Activated T-cell treated with anti-CD3 and anti-CD28 coated beads, Interleukin-2, amount 50 U/mL, for 24 hours (primary cell): ENCODE measurements around the gene KCNN3.
"Not testable (repeated sequence)": the region's sequence is repeated elsewhere in the genome, so short reads cannot be mapped to it uniquely, and the experiment has no call there.

Source experiments
- DNase-seq: peaks from one replicate; pipeline ENCODE4 v3.0.0-alpha.2; 2020
- H3K27ac Mint-ChIP-seq: 2 replicates; pipeline ENCODE4 v1.8.0; 2020; ENCODE audit warnings: mild to moderate bottlenecking, mixed read lengths
- H3K27me3 Mint-ChIP-seq: 2 replicates; pipeline ENCODE4 v1.8.0; 2020; ENCODE audit warnings: mixed read lengths
- H3K36me3 Mint-ChIP-seq: 2 replicates; pipeline ENCODE4 v1.8.0; 2020; ENCODE audit warnings: low read depth, mixed read lengths
- H3K4me1 Mint-ChIP-seq: 2 replicates; pipeline ENCODE4 v1.8.0; 2020; ENCODE audit warnings: low read depth, mixed read lengths
- H3K4me3 Mint-ChIP-seq: 2 replicates; pipeline ENCODE4 v1.8.0; 2020; ENCODE audit warnings: mild to moderate bottlenecking, moderate library complexity, mixed read lengths
- H3K9me3 Mint-ChIP-seq: 2 replicates; pipeline ENCODE4 v1.8.0; 2020; ENCODE audit warnings: mixed read lengths

KCNN3 gene

GRCh38 chr1:154870115-154870571 lies at the start of gene KCNN3:
KCNN3 (minus strand) TSS chr1:154870281; CDS start chr1:154869964, 317 bp downstream.
- no peaks in the 10 kb centered on the region for H3K9me3 Mint-ChIP-seq
- H3K4me1 Mint-ChIP-seq: peaks cover 57% of the 10 kb centered on the region
- DNase-seq: peak; percentile 87
- H3K36me3 Mint-ChIP-seq: no peaks in the 10 kb centered on the region
- H3K27ac Mint-ChIP-seq: no peak within 1 kb of the TSS
- no peak within 1 kb of the TSS for H3K4me3 Mint-ChIP-seq
- peaks cover 47% of the 10 kb centered on the region for H3K27me3 Mint-ChIP-seq

DNA sequence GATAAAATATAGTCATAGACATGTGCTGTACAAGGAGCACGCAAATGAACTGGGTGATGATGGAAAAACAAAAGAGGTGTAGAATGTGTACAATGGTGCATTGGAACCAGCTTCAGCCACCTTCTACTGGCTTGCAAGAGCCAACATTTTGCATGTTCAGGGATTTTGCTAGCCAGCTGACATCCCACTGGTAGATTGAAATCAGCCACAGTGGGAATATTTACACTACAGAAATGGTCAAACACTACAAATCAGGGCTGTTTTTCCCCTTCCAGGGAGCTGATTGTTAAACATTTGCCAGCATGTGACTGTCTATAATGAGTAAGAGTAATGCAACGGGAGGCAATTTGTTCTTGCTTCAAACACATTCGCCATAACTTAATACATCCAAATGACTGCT lies 43.2 kb upstream of the KCNN3 start:
- Mint-ChIP-seq H3K36me3 (peaks cover 9% of the 10 kb centered on the region), H3K4me3 (no peak overlapping the region), H3K4me1 (no peaks in the 10 kb centered on the region), H3K27me3 (no peaks in the 10 kb centered on the region), H3K9me3 (peaks cover 2% of the 10 kb centered on the region), H3K27ac (no peak overlapping the region)
- no peak for DNase-seq

- Mint-ChIP-seq H3K27ac (no peak overlapping the region), H3K9me3 (peaks cover 2% of the 10 kb centered on the region), H3K4me3 (no peak overlapping the region), H3K36me3 (peaks cover 9% of the 10 kb centered on the region), H3K4me1 (no peaks in the 10 kb centered on the region), H3K27me3 (no peaks in the 10 kb centered on the region)
- no peak for DNase-seq
These were observed 42.7 kb upstream of the KCNN3 start for GRCh38 chr1:154912755-154913154.

- no peak for DNase-seq
- H3K9me3 Mint-ChIP-seq: peaks cover 2% of the 10 kb centered on the region
- peaks cover 8% of the 10 kb centered on the region for H3K36me3 Mint-ChIP-seq
- no peak overlapping the region for H3K4me3 Mint-ChIP-seq
- H3K27me3 Mint-ChIP-seq: no peaks in the 10 kb centered on the region
- no peaks in the 10 kb centered on the region for H3K4me1 Mint-ChIP-seq
- H3K27ac Mint-ChIP-seq: no peak overlapping the region
These were observed 41.8 kb upstream of the KCNN3 start for GRCh38 chr1:154911691-154912550.

- no peak for DNase-seq
- Mint-ChIP-seq H3K27ac (no peak overlapping the region), H3K4me3 (no peak overlapping the region), H3K36me3 (no peaks in the 10 kb centered on the region), H3K4me1 (no peaks in the 10 kb centered on the region), H3K9me3 (no peaks in the 10 kb centered on the region), H3K27me3 (no peaks in the 10 kb centered on the region)
These were observed 40.8 kb upstream of the KCNN3 start for GRCh38 chr1:154910851-154911250.

DNA sequence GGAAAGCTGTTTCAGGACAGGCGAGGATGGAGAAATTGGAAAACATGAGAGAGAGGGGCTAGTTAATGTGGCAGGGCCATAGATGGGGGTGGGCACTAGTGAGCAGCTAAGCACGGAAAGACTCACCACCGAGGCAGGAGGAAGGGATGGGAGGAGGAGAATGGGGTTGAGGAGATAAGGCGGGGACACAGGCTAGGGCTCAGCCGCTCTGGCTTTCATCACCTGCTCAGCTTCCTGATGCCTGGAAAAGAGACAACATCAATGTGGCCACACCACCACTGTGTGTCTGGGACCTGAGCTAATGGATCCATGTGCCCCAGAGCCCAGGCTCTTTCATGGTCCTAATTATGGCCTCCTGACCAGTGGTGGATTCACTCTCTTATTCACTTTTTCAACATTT lies 38.9 kb upstream of the KCNN3 start:
- Mint-ChIP-seq H3K27me3 (no peaks in the 10 kb centered on the region), H3K9me3 (no peaks in the 10 kb centered on the region), H3K4me3 (no peak overlapping the region), H3K4me1 (no peaks in the 10 kb centered on the region), H3K27ac (no peak overlapping the region), H3K36me3 (no peaks in the 10 kb centered on the region)
- no peak for DNase-seq

DNA sequence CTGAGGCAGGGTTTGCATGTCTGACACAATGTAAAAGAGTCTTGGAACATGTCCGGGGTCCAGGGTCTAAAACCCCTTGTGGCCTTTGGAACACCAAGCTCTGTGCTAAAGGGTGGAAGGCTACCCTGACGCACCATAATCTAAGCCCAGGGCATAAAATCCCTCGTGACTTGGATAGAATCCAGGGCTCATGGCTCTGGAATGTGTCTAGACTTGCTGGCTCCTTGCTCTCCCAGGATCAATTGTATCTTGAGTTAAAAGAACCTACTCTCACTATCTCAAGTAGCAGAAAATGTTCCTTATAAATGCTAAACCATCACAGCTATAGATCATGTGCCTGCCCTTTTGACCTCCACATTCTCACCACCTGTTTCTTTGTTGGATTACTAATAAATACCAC lies 38.0 kb upstream of the KCNN3 start:
- H3K4me3 Mint-ChIP-seq, DNase-seq, H3K36me3 Mint-ChIP-seq, H3K9me3 Mint-ChIP-seq, H3K27me3 Mint-ChIP-seq, H3K27ac Mint-ChIP-seq, H3K4me1 Mint-ChIP-seq: not testable (repeated sequence)

DNA sequence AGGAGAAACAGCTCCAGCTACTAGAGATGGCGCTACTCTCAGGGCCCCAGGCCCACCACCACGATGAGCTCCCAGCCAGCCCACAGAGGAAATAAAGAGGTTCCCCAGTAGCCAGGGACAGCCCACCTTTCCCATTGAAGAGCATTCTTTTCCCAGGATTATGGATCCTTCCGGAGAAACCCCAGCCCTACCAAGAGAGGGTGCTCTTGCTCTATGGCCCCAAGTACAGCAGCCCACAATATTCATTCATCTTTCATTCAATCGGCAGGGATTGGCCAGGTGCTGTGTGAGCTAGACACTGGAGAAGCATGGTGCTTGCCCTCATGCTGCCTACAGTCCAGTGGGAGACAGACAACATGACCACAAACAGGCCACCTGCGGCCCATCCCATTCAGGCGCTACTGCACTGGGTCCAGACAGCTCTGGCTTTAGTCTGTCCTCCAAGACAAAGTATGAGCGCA lies 36.6 kb upstream of the KCNN3 start:
- DNase-seq: no peak
- Mint-ChIP-seq H3K4me1 (no peaks in the 10 kb centered on the region), H3K27me3 (no peaks in the 10 kb centered on the region), H3K9me3 (no peaks in the 10 kb centered on the region), H3K4me3 (no peak overlapping the region), H3K36me3 (no peaks in the 10 kb centered on the region), H3K27ac (no peak overlapping the region)

DNA sequence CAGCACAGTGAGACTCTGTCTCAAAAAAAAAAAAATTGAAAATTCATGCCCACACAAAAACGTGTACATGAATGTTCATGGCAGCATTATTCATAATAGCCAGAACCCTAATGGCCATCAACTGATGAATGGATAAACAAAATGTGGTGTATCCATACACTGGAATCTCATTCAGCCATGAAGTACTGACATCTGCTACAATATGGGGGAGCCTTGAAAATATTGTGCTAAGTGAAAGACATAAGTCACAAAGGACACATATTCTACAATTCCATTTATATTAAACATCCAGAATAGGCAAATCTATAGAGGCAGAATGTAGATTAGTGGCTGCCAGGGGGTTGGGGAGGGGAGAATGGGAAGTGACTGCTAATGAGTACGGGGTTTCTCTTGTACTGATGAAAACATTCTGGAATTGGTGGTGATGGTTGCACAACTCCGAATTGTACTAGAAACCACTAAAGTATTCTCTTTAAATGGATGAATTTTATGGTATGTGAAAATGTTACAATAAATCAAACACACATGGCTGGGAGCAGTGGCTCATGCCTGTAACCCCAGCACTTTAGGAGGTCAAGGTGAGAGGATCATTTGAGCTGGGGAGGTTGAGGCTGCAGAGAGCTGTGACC lies 33.0 kb upstream of the KCNN3 start:
- Mint-ChIP-seq H3K4me3 (no peak overlapping the region), H3K4me1 (no peaks in the 10 kb centered on the region)
- DNase-seq: no peak

GRCh38 chr1:154901591-154901990 lies 31.5 kb upstream of the KCNN3 start:
- Mint-ChIP-seq H3K9me3 (no peaks in the 10 kb centered on the region), H3K27ac (no peak overlapping the region), H3K4me3 (no peak overlapping the region), H3K27me3 (no peaks in the 10 kb centered on the region), H3K4me1 (no peaks in the 10 kb centered on the region), H3K36me3 (no peaks in the 10 kb centered on the region)
- DNase-seq: no peak

More for the DNA sequence above, 33.0 kb upstream of the KCNN3 start:
- Mint-ChIP-seq H3K27me3 (no peaks in the 10 kb centered on the region), H3K36me3 (no peaks in the 10 kb centered on the region), H3K27ac (no peak overlapping the region), H3K9me3 (no peaks in the 10 kb centered on the region)

GRCh38 chr1:154899041-154899440 lies 29.0 kb upstream of the KCNN3 start:
- H3K9me3 Mint-ChIP-seq: no peaks in the 10 kb centered on the region
- H3K27me3 Mint-ChIP-seq: no peaks in the 10 kb centered on the region
- no peak overlapping the region for H3K27ac Mint-ChIP-seq
- no peaks in the 10 kb centered on the region for H3K36me3 Mint-ChIP-seq
- DNase-seq: no peak
- no peaks in the 10 kb centered on the region for H3K4me1 Mint-ChIP-seq
- H3K4me3 Mint-ChIP-seq: no peak overlapping the region

DNA sequence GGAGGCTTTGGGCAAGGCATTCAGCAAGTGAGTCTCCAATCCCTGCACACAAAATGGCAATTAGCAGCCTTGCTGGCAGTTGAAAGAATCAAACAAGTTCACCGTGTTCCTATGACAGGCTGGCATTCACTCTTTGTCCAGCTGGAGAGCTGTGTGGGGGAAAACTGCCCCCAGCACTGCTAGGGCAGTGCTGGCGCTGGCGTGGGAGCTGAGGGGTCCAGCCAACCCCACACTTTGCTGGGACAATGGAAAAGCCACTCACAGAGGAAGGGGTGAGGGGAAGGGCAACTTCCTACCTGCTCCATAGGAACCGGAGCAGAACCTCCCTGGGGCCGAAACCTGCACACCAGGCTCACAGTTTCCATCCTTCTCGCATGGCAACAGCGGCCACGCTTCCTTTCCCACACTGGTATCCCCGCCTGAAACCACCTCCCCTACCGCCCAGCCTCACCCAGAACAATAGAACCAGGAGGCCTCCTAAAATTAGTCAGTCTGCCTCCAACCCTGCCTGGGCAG lies 26.7 kb upstream of the KCNN3 start:
- Mint-ChIP-seq H3K27me3 (no peaks in the 10 kb centered on the region), H3K36me3 (no peaks in the 10 kb centered on the region)

GRCh38 chr1:154895798-154896197 lies 25.7 kb upstream of the KCNN3 start:
- H3K4me1 Mint-ChIP-seq: no peaks in the 10 kb centered on the region
- no peak overlapping the region for H3K27ac Mint-ChIP-seq
- no peaks in the 10 kb centered on the region for H3K9me3 Mint-ChIP-seq
- H3K4me3 Mint-ChIP-seq: no peak overlapping the region
- no peaks in the 10 kb centered on the region for H3K27me3 Mint-ChIP-seq
- no peaks in the 10 kb centered on the region for H3K36me3 Mint-ChIP-seq
- no peak for DNase-seq

More for the DNA sequence above, 26.7 kb upstream of the KCNN3 start:
- DNase-seq: no peak
- Mint-ChIP-seq H3K27ac (no peak overlapping the region), H3K9me3 (no peaks in the 10 kb centered on the region), H3K4me1 (no peaks in the 10 kb centered on the region), H3K4me3 (no peak overlapping the region)

DNA sequence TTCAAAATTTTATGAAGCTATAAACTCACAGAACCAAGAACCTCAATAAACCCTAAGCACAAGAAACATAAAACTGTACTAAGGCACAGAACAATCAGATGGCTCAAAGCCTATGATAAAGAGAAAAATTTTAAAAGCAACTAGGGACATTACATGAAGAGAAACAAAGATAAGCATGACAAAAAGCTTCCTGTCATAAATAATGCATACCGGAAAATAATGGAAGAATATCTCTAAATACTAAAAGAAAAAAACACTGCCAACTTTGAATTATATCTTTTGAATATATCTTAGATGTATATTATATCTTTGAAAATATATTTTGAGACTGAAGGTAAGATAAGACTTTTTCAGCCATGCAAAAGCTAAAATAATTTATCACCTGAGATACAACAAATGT lies 21.4 kb upstream of the KCNN3 start:
- DNase-seq: no peak
- no peaks in the 10 kb centered on the region for H3K36me3 Mint-ChIP-seq
- H3K4me1 Mint-ChIP-seq: peaks cover 3% of the 10 kb centered on the region
- H3K9me3 Mint-ChIP-seq: no peaks in the 10 kb centered on the region
- no peak overlapping the region for H3K27ac Mint-ChIP-seq
- no peaks in the 10 kb centered on the region for H3K27me3 Mint-ChIP-seq
- no peak overlapping the region for H3K4me3 Mint-ChIP-seq

DNA sequence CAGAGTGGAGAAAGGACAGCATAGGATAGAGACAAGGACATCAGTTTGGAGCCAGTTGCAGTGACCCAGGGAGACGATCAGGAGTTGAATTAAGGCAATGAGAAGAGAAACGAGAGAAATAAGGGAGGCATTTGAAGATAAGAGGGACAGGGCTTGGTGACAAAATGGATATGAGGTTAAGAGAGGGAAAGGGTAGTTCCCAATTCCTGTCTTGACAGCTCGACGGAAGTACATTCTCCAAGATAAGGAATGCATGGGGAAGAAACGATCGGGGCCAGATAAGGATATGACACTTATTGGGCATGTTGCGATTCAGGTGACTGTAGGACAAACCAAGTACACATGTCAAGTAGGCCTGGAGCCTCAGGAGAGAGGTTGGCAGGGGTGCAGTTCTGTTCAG lies 18.7 kb upstream of the KCNN3 start:
- DNase-seq: no peak
- Mint-ChIP-seq H3K9me3 (no peaks in the 10 kb centered on the region), H3K36me3 (no peaks in the 10 kb centered on the region), H3K4me1 (peaks cover 9% of the 10 kb centered on the region), H3K27me3 (no peaks in the 10 kb centered on the region), H3K4me3 (no peak overlapping the region), H3K27ac (no peak overlapping the region)
